Heart right ventricle (tissue), 16 donors: Measurements from ENCODE around the gene PSEN2. TPM values are rescaled to one million over a fixed set of nuclear protein-coding genes. Genes with fewer than 3 reads are reported as not detected.
"Not testable (repeated sequence)": the region's sequence is repeated elsewhere in the genome, so short reads cannot be mapped to it uniquely, and the experiment has no call there.

ENCODE experiments used
- ATAC-seq, 8 donors: fragments of 200-7000 bp; cut with Tn5 transposase; one replicate each; pipeline ENCODE4 v1.9.1; 2020; ENCODE audit warnings: mild to moderate bottlenecking in 8 of 8, moderate library complexity in 8 of 8, moderate number of reproducible peaks in 1 of 8
- DNase-seq, 2 donors: peaks; one replicate each; pipeline ENCODE4 v3.0.0-alpha.2; 2020
- H3K27ac ChIP-seq, 10 donors: fragments of 200-600 bp; sonication (generic) in 2 of 10; one replicate each; pipeline versions ENCODE4 v1.5.0 to v1.8.0; 2020 to 2022; ENCODE audit warnings: mild to moderate bottlenecking in 3 of 10
- H3K27me3 ChIP-seq, 7 donors: fragments of 200-600 bp; one replicate each; pipeline ENCODE4 v1.8.0; 2021 to 2022; ENCODE audit warnings: mild to moderate bottlenecking in 2 of 7
- H3K36me3 ChIP-seq, 9 donors: fragments of 200-600 bp; sonication (generic) in 1 of 9; one replicate each; pipeline versions ENCODE4 v1.5.0 to v1.8.0; 2020 to 2022; ENCODE audit warnings: mild to moderate bottlenecking in 2 of 9
- H3K4me1 ChIP-seq, 9 donors: fragments of 200-600 bp; sonication (generic) in 1 of 9; one replicate each; pipeline versions ENCODE4 v1.5.0 to v1.8.0; 2020 to 2022; ENCODE audit warnings: mild to moderate bottlenecking in 4 of 9
- H3K4me3 ChIP-seq, 10 donors: fragments of 200-600 bp; sonication (generic) in 2 of 10; one replicate each; pipeline versions ENCODE4 v1.5.0 to v1.8.0; 2020 to 2022; ENCODE audit warnings: mild to moderate bottlenecking in 7 of 10, moderate library complexity in 2 of 10
- H3K9me3 ChIP-seq, 11 donors: fragments of 200-600 bp in 10 of 11; sonication (generic) in 2 of 11; one replicate each; pipeline versions ENCODE4 v1.5.0 to v1.8.0; 2013 to 2022; ENCODE audit warnings: mild to moderate bottlenecking in 2 of 11, control low read depth in 1 of 11, moderate library complexity in 1 of 11
- WGBS, 2 donors: extraction: QIAGEN DNeasy Blood & Tissue Kit; methylation state at CpG; one replicate each; pipeline ENCODE4 v1.1.7; 2013; ENCODE audit warnings: inconsistent platforms in 1 of 2; 5-methylcytosine and 5-hydroxymethylcytosine counted together
- intact Hi-C, 10 donors: fragments of 100-400 bp; cut with DNase I; formaldehyde crosslinking; loops; one replicate each; pipeline versions ENCODE4 v1.11.1 to v1.14.2; 2022
- polyA plus RNA-seq, 2 donors: library from polyadenylated mRNA; stranded (reverse); fragments of 200-250 nt; gene quantifications; one replicate each; pipeline ENCODE4 v1.2.3, GENCODE V29; 2013
- total RNA-seq, 10 donors: library from RNA; stranded (reverse); fragmentation: NEBNext Ultra II Directional in 3 of 10; extraction: Animal tissue kit (Norgen Biotek cat#: 25700) in 3 of 10; gene quantifications; one replicate each; pipeline versions ENCODE4 v1.2.1 to v1.2.4, GENCODE V29; 2021 to 2023
- TF ChIP-seq, protein P1 (sequence below), 9 donors: fragments of 200-600 bp; sonication (generic) in 2 of 9; IDR thresholded peaks; one replicate each; pipeline versions ENCODE4 v1.5.0 to v1.8.0; 2021 to 2022; ENCODE audit warnings: antibody characterized with exemption in 9 of 9, mild to moderate bottlenecking in 5 of 9, moderate library complexity in 1 of 9
- donor health status: Arrhythmogenic right ventricular cardiomyopathy.
- donor health status: ischemic (EF 13 %, LVEDD 7.1; RV severe dilation, severe dysfunction).
- donor health status: healthy with polysubstance abuse.
- donor health status: DM: no; HTN: yes; CAD: no.
- donor health status: DM: no; HTN: no; CAD: no.
- donor health status: ischemic (EF 25% LVEDD 6.9; RV normal size, moderate dysfunction).
- donor health status: ischemic (EF 25% LVEDD 5.7; RV mildly dilated, moderate dysfunction).
- donor health status: healthy.
- donor health status: DM: yes; HTN: yes; CAD: no.
- donor health status: Ischemic cardiomyopathy.
- donor health status: ischemic (EF 35%, LVEDD 5.7; RV mildly dilated, moderate dysfunction).
- donor health status: nonischemic (EF 11% LVEDD 7.7; RV severe dilation, severe dysfunction).
- donor health status: DM: yes; HTN: yes; CAD: no.
- donor health status: PGD.
- donor health status: ischemic (EF 29% LVEDD 5.4; RV normal size, mild dysfunction).
- donor health status: nonischemic (EF 23%, LVEDD 6.1; RV moderate dilation, normal function).

The PSEN2 gene
- total and polyA plus RNA-seq, 12 donors = 12.9 to 25.8 (median 19.2) TPM

DNA sequence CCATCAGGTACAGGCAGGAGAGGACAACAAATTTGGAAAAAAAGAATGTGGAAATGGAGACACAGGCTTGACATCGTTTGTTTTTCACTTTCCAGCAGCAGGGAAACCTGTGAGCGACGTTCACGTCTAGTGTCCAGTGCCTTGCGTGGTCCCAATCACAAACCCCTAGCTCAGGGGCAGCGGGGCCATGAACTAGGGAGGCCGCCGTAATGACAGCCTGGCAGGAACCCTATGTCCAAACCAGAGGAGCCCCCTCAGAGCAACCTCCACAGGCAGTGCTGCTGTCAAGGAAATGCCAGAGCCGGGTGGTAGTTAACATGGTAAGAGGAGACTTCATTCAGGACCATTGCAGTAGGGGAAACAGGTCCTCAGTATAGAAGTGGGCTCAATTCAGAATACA lies 37.8 kb upstream of the PSEN2 start:
- H3K27ac ChIP-seq = no peak overlapping the region
- H3K4me1 ChIP-seq = peaks cover 0 to 11% (median 9%) of the 10 kb centered on the region in 9 donors
- no peak for DNase-seq
- TF ChIP-seq, protein P1, sequence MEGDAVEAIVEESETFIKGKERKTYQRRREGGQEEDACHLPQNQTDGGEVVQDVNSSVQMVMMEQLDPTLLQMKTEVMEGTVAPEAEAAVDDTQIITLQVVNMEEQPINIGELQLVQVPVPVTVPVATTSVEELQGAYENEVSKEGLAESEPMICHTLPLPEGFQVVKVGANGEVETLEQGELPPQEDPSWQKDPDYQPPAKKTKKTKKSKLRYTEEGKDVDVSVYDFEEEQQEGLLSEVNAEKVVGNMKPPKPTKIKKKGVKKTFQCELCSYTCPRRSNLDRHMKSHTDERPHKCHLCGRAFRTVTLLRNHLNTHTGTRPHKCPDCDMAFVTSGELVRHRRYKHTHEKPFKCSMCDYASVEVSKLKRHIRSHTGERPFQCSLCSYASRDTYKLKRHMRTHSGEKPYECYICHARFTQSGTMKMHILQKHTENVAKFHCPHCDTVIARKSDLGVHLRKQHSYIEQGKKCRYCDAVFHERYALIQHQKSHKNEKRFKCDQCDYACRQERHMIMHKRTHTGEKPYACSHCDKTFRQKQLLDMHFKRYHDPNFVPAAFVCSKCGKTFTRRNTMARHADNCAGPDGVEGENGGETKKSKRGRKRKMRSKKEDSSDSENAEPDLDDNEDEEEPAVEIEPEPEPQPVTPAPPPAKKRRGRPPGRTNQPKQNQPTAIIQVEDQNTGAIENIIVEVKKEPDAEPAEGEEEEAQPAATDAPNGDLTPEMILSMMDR (IDR thresholded peaks at IDR 0.05) = no peak
- ATAC-seq = no peak
- no peaks in the 10 kb centered on the region for H3K9me3 ChIP-seq
- no peak overlapping the region for H3K4me3 ChIP-seq
- intact Hi-C loops = loop anchor here in 2 of 10 donors (10.0 kb wide), 2 partner anchors 408 to 418 kb away; no protein-coding TSS in a partner anchor
- no peaks in the 10 kb centered on the region for H3K27me3 ChIP-seq
- H3K36me3 ChIP-seq = no peaks in the 10 kb centered on the region
- 94 to 95% methylated on average over 9 of the region's 9 CpGs for WGBS, 2 donors

DNA sequence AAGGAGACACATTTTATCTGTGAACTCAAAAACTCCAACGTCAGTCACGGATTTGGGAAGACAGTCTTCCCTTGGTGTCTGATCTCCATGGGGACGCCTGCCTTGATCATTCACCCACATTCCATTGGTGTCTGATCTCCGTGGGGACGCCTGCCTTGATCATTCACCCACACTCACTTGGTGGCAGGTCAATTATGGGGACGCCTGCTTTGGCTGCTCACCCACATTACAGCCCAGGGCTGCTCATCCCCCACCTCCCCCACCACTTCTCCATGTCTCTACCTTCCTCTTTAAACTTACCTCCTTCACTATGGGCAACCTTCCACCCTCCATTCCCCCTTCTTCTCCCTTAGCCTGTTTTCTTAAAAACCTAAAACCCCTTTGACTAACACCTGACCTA lies 36.2 kb upstream of the PSEN2 start:
- DNase-seq, H3K27me3 ChIP-seq, H3K9me3 ChIP-seq, H3K4me1 ChIP-seq, H3K36me3 ChIP-seq, H3K4me3 ChIP-seq, H3K27ac ChIP-seq, ATAC-seq: not testable (repeated sequence)
- 88 to 92% methylated on average over 6 of the region's 6 CpGs for WGBS, 2 donors
- intact Hi-C loops = loop anchor here in 2 of 10 donors (10.0 kb wide), 2 partner anchors 409 to 419 kb away; no protein-coding TSS in a partner anchor

DNA sequence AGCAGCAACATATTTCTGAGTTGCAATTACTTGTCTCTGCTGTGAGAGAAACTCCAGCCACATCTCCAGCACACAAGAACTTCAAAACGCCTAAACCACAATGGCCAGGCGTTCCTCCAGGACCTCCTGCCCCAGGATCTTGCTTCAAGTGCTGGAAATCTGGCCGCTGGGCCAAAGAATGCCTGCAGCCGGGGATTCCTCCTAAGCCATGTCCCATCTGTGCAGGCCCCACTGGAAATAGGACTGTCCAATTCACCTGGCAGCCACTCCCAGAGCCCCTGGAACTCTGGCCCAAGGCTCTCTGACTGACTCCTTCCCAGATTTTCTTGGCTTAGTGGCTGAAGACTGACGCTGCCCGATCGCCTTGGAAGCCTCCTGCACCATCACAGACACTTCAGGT lies 35.0 kb upstream of the PSEN2 start:
- H3K36me3 ChIP-seq, DNase-seq, ATAC-seq, H3K9me3 ChIP-seq, H3K27ac ChIP-seq, H3K27me3 ChIP-seq, H3K4me3 ChIP-seq, H3K4me1 ChIP-seq: not testable (repeated sequence)
- intact Hi-C loops = loop anchor here in 2 of 10 donors (10.0 kb wide), 2 partner anchors 411 to 421 kb away; no protein-coding TSS in a partner anchor
- WGBS, 2 donors = 91 to 95% methylated on average over 7 of the region's 7 CpGs

DNA sequence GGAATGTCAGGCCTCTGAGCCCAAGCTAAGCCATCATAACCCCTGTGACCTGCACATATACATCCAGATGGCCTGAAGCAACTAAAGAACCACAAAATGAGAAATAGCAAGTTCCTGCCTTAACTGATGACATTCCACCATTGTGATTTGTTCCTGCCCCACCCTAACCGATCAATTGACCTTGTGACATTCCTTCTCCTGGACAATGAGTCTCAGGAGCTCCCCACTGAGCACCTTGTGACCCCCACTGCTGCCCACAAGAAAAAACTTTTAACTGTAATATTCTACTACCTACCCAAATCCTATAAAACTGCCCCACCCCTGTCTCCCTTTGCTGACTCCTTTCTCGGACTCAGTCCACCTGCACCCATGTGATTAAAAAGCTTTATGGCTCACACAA lies 32.5 kb upstream of the PSEN2 start:
- not testable (repeated sequence) for H3K4me3 ChIP-seq, H3K36me3 ChIP-seq, ATAC-seq, DNase-seq, H3K27me3 ChIP-seq, H3K9me3 ChIP-seq, H3K27ac ChIP-seq, H3K4me1 ChIP-seq
- intact Hi-C loops = loop anchor here in 2 of 10 donors (10.0 kb wide), 2 partner anchors 413 to 423 kb away; no protein-coding TSS in a partner anchor
- WGBS, 2 donors = 93 to 97% methylated on average over 2 of the region's 2 CpGs

DNA sequence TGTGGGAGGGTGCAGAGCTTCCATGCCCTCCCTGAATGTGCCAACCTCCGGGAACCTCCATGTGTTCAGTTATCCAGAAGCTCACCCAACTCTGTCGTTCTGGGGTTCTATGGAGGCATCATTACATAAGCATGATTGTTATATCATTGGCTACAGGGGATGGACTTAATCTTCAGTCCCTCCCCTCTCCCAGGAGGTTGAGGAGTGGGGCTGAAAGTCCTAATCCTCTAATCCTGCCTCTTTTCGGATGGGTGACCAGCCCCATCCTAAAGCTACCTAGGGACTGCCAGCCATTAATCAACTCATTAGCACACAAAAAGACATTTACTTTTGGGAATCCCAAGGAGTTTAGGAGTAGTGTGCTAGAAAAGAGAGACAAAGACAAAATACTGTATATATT lies 32.0 kb upstream of the PSEN2 start:
- TF ChIP-seq, protein P1 (IDR thresholded peaks at IDR 0.05) = no peak
- DNase-seq (no peak), ATAC-seq (no peak)
- H3K36me3 ChIP-seq = no peaks in the 10 kb centered on the region
- H3K4me1 ChIP-seq = no peaks in the 10 kb centered on the region
- H3K27me3 ChIP-seq = no peaks in the 10 kb centered on the region
- no peak overlapping the region for H3K4me3 ChIP-seq
- 91 to 95% methylated on average over 3 of the region's 3 CpGs for WGBS, 2 donors
- intact Hi-C loops = loop anchor here in 2 of 10 donors (10.0 kb wide), 2 partner anchors 414 to 424 kb away; no protein-coding TSS in a partner anchor
- no peaks in the 10 kb centered on the region for H3K9me3 ChIP-seq
- H3K27ac ChIP-seq = no peak overlapping the region

DNA sequence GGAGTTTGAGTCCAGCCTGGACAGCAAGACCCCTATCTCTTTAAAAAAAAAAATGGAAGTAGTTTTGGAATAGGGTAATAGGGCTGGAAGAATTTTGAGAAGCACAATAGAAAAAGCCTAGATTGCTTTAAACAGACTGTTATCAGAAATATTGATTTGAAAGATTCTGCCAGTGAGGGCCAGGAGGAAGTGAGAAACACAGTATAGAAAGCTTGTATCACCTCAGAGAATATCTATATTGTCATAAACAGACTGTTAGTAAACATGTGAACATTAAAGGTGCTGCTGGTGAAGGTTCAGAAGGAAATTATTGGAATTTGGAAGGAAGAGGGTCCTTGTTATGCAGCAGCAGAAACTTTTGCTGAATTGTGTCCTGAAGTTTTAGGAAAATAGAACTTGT lies 24.8 kb upstream of the PSEN2 start:
- DNase-seq (no peak), ATAC-seq (no peak)
- H3K4me1 ChIP-seq = no peaks in the 10 kb centered on the region
- intact Hi-C loops = no loop called here
- no peaks in the 10 kb centered on the region for H3K27me3 ChIP-seq
- no peak overlapping the region for H3K4me3 ChIP-seq
- no peak overlapping the region for H3K27ac ChIP-seq
- TF ChIP-seq, protein P1 (IDR thresholded peaks at IDR 0.05) = no peak
- no peaks in the 10 kb centered on the region for H3K36me3 ChIP-seq
- H3K9me3 ChIP-seq = peaks cover 0 to 5% (median 0%) of the 10 kb centered on the region in 11 donors
